SK-N-SH (cell line): ENCODE data around the gene ATP2A3. TPM values are rescaled to one million over a fixed set of nuclear protein-coding genes. Genes with fewer than 3 reads are reported as not detected.

ENCODE experiments used
- CTCF ChIA-PET: fragments of 300-600, 350-600 bp; formaldehyde crosslinking; extraction: SDS; loops from one replicate; lab custom pipeline; 2021; lab: Yijun Ruan, JAX
- POLR2A ChIA-PET: fragments of 350-600 bp; sonication (Branson Sonifier 250); formaldehyde crosslinking; extraction: SDS; loops from one replicate; lab custom pipeline; 2020; ENCODE audit warnings: antibody characterized with exemption, inconsistent platforms; lab: Yijun Ruan, JAX
- DNase-seq: peaks from one replicate; pipeline ENCODE4 v3.0.0; 2012
- H2AFZ ChIP-seq: fragments of 200-600 bp; sonication (generic); 2 replicates; pipeline ENCODE4 v1.8.1; 2016; ENCODE audit warnings: antibody characterized with exemption, mild to moderate bottlenecking, low read depth
- H3F3A ChIP-seq: fragments of 200-600 bp; sonication (generic); replicated peaks from 2 replicates; pipeline ENCODE3; 2016; ENCODE audit warnings: antibody characterized with exemption, mild to moderate bottlenecking; ENCODE audit not compliant: insufficient read depth
- H3K27ac ChIP-seq, 2 experiments: fragments of 200-500 bp in 1 of 2; fragments of 200-600 bp in 1 of 2; sonication (Bioruptor generic) in 1 of 2; sonication (generic), shearing (Covaris generic) in 1 of 2; 2 replicates each; pipeline versions ENCODE4 v1.5.1 to v1.6.1; 2014 to 2016; ENCODE audit warnings: low read depth in 2 of 2, inconsistent platforms in 1 of 2, low read length in 1 of 2, mild to moderate bottlenecking in 1 of 2, mixed read lengths in 1 of 2
- H3K27me3 ChIP-seq: fragments of 200-600 bp; sonication (generic), shearing (Covaris generic); 2 replicates; pipeline ENCODE4 v1.6.1; 2016; ENCODE audit warnings: mixed run types; ENCODE audit not compliant: insufficient read depth
- H3K36me3 ChIP-seq, 2 experiments: fragments of 200-500 bp in 1 of 2; fragments of 200-600 bp in 1 of 2; sonication (Bioruptor generic) in 1 of 2; sonication (generic) in 1 of 2; replicated peaks in 1 of 2; 2 replicates each; pipeline versions ENCODE3 to v1.5.1; 2014 to 2016; ENCODE audit warnings: low read length in 1 of 2, mild to moderate bottlenecking in 1 of 2; ENCODE audit not compliant: insufficient read depth in 2 of 2, control insufficient read depth in 1 of 2
- H3K4me1 ChIP-seq, 2 experiments: fragments of 200-500 bp in 1 of 2; fragments of 200-600 bp in 1 of 2; sonication (Bioruptor generic) in 1 of 2; sonication (generic), shearing (Covaris generic) in 1 of 2; 2 replicates each; pipeline versions ENCODE4 v1.5.1 to v1.6.1; 2014 to 2016; ENCODE audit warnings: low read depth in 1 of 2, low read length in 1 of 2, mixed run types in 1 of 2; ENCODE audit not compliant: insufficient read depth in 2 of 2, control insufficient read depth in 1 of 2
- H3K4me2 ChIP-seq: fragments of 200-600 bp; sonication (generic), shearing (Covaris generic); 2 replicates; pipeline ENCODE4 v1.6.1; 2017; ENCODE audit warnings: mixed run types
- H3K4me3 ChIP-seq, 2 experiments: fragments of 200-500 bp in 1 of 2; fragments of 200-600 bp in 1 of 2; sonication (Bioruptor generic) in 1 of 2; sonication (generic), shearing (Covaris generic) in 1 of 2; 2 replicates each; pipeline versions ENCODE4 v1.5.1 to v1.8.1; 2014 to 2016; ENCODE audit warnings: low read depth in 2 of 2, inconsistent platforms in 1 of 2, low read length in 1 of 2, mild to moderate bottlenecking in 1 of 2, mixed read lengths in 1 of 2, moderate library complexity in 1 of 2
- H3K79me2 ChIP-seq: fragments of 200-600 bp; sonication (generic); 2 replicates; pipeline ENCODE4 v1.8.1; 2017; ENCODE audit warnings: mild to moderate bottlenecking; ENCODE audit not compliant: insufficient read depth
- H3K9ac ChIP-seq: fragments of 200-600 bp; sonication (generic); 2 replicates; pipeline ENCODE4 v1.6.1; 2017; ENCODE audit warnings: mixed run types
- H3K9me2 ChIP-seq: fragments of 200-600 bp; sonication (generic); 2 replicates; pipeline ENCODE4 v1.6.1; 2017; ENCODE audit warnings: mixed run types
- H3K9me3 ChIP-seq: fragments of 200-600 bp; sonication (generic); 2 replicates; pipeline ENCODE4 v1.6.1; 2017; ENCODE audit warnings: mixed run types, mild to moderate bottlenecking, moderate library complexity
- H4K20me1 ChIP-seq: fragments of 200-600 bp; sonication (generic); 2 replicates; pipeline ENCODE4 v1.6.1; 2017; ENCODE audit warnings: mild to moderate bottlenecking, mixed run types; ENCODE audit not compliant: insufficient read depth
- CHD2 ChIP-seq: fragments of 150-350 bp; IDR thresholded peaks from 2 replicates; pipeline ENCODE4 v1.6.1; 2018; ENCODE audit warnings: low read length; ENCODE audit not compliant: partially characterized antibody
- CTCF ChIP-seq: fragments of 200-600 bp; sonication (generic); IDR thresholded peaks from 2 replicates; pipeline ENCODE4 v1.6.1; 2017; ENCODE audit warnings: antibody characterized with exemption, mild to moderate bottlenecking, moderate library complexity
- ELF1 ChIP-seq: IDR thresholded peaks from 2 replicates; pipeline ENCODE4 v1.4.0; 2012
- FOXJ3 ChIP-seq: sonication (generic); formaldehyde crosslinking; IDR thresholded peaks from 2 replicates; pipeline ENCODE4 v1.5.1; 2020; ENCODE audit warnings: mild to moderate bottlenecking, missing genetic modification reagents
- FOXM1 ChIP-seq: IDR thresholded peaks from 2 replicates; pipeline ENCODE4 v1.4.0; 2012; ENCODE audit warnings: low read depth, mild to moderate bottlenecking
- MAX ChIP-seq: IDR thresholded peaks from 2 replicates; pipeline ENCODE4 v1.4.0; 2012; ENCODE audit warnings: low read depth
- MEF2A ChIP-seq: IDR thresholded peaks from 2 replicates; pipeline ENCODE4 v1.4.0; 2012; ENCODE audit warnings: low read depth, borderline replicate concordance
- MXI1 ChIP-seq: IDR thresholded peaks from 2 replicates; pipeline ENCODE4 v1.6.1; 2012; ENCODE audit warnings: mild to moderate bottlenecking, low read depth, low read length, improper control_type of control experiment
- POLR2AphosphoS5 ChIP-seq: IDR thresholded peaks from 2 replicates; pipeline ENCODE4 v1.6.1; 2012; ENCODE audit warnings: low read depth, low read length
- RAD21 ChIP-seq: IDR thresholded peaks from 2 replicates; pipeline ENCODE4 v1.6.1; 2012; ENCODE audit warnings: mild to moderate bottlenecking, low read length
- REST ChIP-seq: IDR thresholded peaks from 2 replicates; pipeline ENCODE4 v1.6.1; 2012; ENCODE audit warnings: mild to moderate bottlenecking, low read depth, low read length, moderate library complexity
- RXRA ChIP-seq: IDR thresholded peaks from 2 replicates; pipeline ENCODE4 v1.4.0; 2012; ENCODE audit warnings: low read depth, mild to moderate bottlenecking, borderline replicate concordance
- SMC3 ChIP-seq: IDR thresholded peaks from 2 replicates; pipeline ENCODE4 v1.6.1; 2012; ENCODE audit warnings: low read depth, low read length, improper control_type of control experiment
- TAF1 ChIP-seq: IDR thresholded peaks from 2 replicates; pipeline ENCODE4 v1.6.1; 2012; ENCODE audit warnings: low read depth, mild to moderate bottlenecking, low read length, moderate library complexity, borderline replicate concordance
- TCF12 ChIP-seq: IDR thresholded peaks from 2 replicates; pipeline ENCODE4 v1.4.0; 2012
- TEAD4 ChIP-seq: IDR thresholded peaks from 2 replicates; pipeline ENCODE4 v1.4.0; 2012; ENCODE audit warnings: mild to moderate bottlenecking, borderline replicate concordance; ENCODE audit not compliant: insufficient read depth
- USF1 ChIP-seq: IDR thresholded peaks from 2 replicates; pipeline ENCODE4 v1.4.0; 2012; ENCODE audit warnings: low read depth, borderline replicate concordance
- USF2 ChIP-seq: fragments of 150-350 bp; IDR thresholded peaks from 2 replicates; pipeline ENCODE4 v1.6.1; 2017; ENCODE audit warnings: antibody characterized with exemption, low read length, low read depth, borderline replicate concordance
- YY1 ChIP-seq: IDR thresholded peaks from 2 replicates; pipeline ENCODE4 v1.4.0; 2012; ENCODE audit warnings: low read depth, mild to moderate bottlenecking
- WGBS: methylation state at CpG from one replicate; pipeline ENCODE4 v1.1.6; 2017; ENCODE audit warnings: low lambda C conversion rate; 5-methylcytosine and 5-hydroxymethylcytosine counted together
- polyA plus RNA-seq, 3 experiments: library from polyadenylated mRNA; depleted of rRNA; stranded (reverse); fragments of >200 nt; gene quantifications; 2 replicates each; pipeline ENCODE4 v1.2.3, GENCODE V29; 2012

ATP2A3 gene
- polyA plus RNA-seq, 1 of the 3 experiments (the other 2 are of a cell fraction), result 2.1 TPM

- Histone ChIP-seq H3K4me1 (no peaks in the 10 kb centered on the region), H3K36me3 (peaks cover 0 to 11% of the 10 kb centered on the region in 2 experiments), H3K4me2 (no peak overlapping the region), H3F3A (no peaks in the 10 kb centered on the region), H3K27ac (no peak overlapping the region), H3K9me2 (peaks cover 3% of the 10 kb centered on the region; the same call in 1 of the 2 replicates), H3K9me3 (0 out of 2 replicates have a peak, but pooled peaks cover 3% of the 10 kb centered on the region), H3K9ac (no peak overlapping the region), H3K4me3 (no peak overlapping the region), H2AFZ (no peak overlapping the region), H4K20me1 (no peaks in the 10 kb centered on the region), H3K79me2 (no peaks in the 10 kb centered on the region), H3K27me3 (no peaks in the 10 kb centered on the region)
- no peak for DNase-seq
- no peak for TF ChIP-seq MEF2A
- TF ChIP-seq YY1, result no peak
- TF ChIP-seq SMC3, result no peak
- no peak for TF ChIP-seq TEAD4
- no peak for TF ChIP-seq MAX
- no peak for TF ChIP-seq RAD21
- no peak for TF ChIP-seq CTCF
- no peak for TF ChIP-seq POLR2AphosphoS5
- no peak for TF ChIP-seq RXRA
- no peak for TF ChIP-seq REST
- TF ChIP-seq TAF1, result no peak
- TF ChIP-seq TCF12, result no peak
- TF ChIP-seq USF1, result no peak
- no peak for TF ChIP-seq CHD2
- no peak for TF ChIP-seq USF2
- TF ChIP-seq ELF1, result no peak
- no peak for TF ChIP-seq FOXJ3 (CRISPR knock-in tag)
- TF ChIP-seq MXI1, result no peak
- TF ChIP-seq FOXM1, result no peak
- ChIA-PET CTCF (interaction anchor here (1.3 kb wide), 4 partner anchors 66 to 263 kb away, joined by 3 to 5 read pairs (median 4); no protein-coding TSS in a partner anchor), POLR2A (interaction anchor here (1.4 kb wide), 1 partner anchor 46 kb away, joined by 8 read pairs; no protein-coding TSS in a partner anchor)
- 47% methylated on average over 13 of the region's 13 CpGs for WGBS
Measured at GRCh38 chr17:4001048-4001590, 36.9 kb upstream of the ATP2A3 start.
